ENCODE results near the gene NUTM2A.
"Not testable (repeated sequence)": the region's sequence is repeated elsewhere in the genome, so short reads cannot be mapped to it uniquely, and the experiment has no call there.

- TF ChIP-seq, protein P1, sequence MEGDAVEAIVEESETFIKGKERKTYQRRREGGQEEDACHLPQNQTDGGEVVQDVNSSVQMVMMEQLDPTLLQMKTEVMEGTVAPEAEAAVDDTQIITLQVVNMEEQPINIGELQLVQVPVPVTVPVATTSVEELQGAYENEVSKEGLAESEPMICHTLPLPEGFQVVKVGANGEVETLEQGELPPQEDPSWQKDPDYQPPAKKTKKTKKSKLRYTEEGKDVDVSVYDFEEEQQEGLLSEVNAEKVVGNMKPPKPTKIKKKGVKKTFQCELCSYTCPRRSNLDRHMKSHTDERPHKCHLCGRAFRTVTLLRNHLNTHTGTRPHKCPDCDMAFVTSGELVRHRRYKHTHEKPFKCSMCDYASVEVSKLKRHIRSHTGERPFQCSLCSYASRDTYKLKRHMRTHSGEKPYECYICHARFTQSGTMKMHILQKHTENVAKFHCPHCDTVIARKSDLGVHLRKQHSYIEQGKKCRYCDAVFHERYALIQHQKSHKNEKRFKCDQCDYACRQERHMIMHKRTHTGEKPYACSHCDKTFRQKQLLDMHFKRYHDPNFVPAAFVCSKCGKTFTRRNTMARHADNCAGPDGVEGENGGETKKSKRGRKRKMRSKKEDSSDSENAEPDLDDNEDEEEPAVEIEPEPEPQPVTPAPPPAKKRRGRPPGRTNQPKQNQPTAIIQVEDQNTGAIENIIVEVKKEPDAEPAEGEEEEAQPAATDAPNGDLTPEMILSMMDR (IDR thresholded peaks at IDR 0.05; ENCODE audit: low read depth, low read length, missing input control): not testable (repeated sequence)
- TF ChIP-seq ZBTB33 (IDR thresholded peaks at IDR 0.05); RAD21 (IDR thresholded peaks at IDR 0.05); EGR1 (IDR thresholded peaks at IDR 0.05; ENCODE audit: low read depth in 2 of 2); GABPA (IDR thresholded peaks at IDR 0.05 in 1 of 2, conservative IDR thresholded peaks at IDR 0.05 in 1 of 2); ATF3 (IDR thresholded peaks at IDR 0.05); JUND (IDR thresholded peaks at IDR 0.05); TAF1 (conservative IDR thresholded peaks at IDR 0.05); RXRA (IDR thresholded peaks at IDR 0.05): not testable (repeated sequence)
- TF ChIP-seq, protein P2, sequence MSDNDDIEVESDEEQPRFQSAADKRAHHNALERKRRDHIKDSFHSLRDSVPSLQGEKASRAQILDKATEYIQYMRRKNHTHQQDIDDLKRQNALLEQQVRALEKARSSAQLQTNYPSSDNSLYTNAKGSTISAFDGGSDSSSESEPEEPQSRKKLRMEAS (IDR thresholded peaks at IDR 0.05): not testable (repeated sequence)
Measured at GRCh38 chr10:87222789-87223188, 2.5 kb upstream of the NUTM2A start.
